GM19193 (cell line): ENCODE results near the gene IRX4.

Source experiments
- POLR2A ChIP-seq: IDR thresholded peaks from 4 replicates; pipeline ENCODE4 v1.6.1; 2011; ENCODE audit not compliant: insufficient read depth, insufficient read length; ENCODE audit errors: extremely low read depth

The IRX4 gene

DNA sequence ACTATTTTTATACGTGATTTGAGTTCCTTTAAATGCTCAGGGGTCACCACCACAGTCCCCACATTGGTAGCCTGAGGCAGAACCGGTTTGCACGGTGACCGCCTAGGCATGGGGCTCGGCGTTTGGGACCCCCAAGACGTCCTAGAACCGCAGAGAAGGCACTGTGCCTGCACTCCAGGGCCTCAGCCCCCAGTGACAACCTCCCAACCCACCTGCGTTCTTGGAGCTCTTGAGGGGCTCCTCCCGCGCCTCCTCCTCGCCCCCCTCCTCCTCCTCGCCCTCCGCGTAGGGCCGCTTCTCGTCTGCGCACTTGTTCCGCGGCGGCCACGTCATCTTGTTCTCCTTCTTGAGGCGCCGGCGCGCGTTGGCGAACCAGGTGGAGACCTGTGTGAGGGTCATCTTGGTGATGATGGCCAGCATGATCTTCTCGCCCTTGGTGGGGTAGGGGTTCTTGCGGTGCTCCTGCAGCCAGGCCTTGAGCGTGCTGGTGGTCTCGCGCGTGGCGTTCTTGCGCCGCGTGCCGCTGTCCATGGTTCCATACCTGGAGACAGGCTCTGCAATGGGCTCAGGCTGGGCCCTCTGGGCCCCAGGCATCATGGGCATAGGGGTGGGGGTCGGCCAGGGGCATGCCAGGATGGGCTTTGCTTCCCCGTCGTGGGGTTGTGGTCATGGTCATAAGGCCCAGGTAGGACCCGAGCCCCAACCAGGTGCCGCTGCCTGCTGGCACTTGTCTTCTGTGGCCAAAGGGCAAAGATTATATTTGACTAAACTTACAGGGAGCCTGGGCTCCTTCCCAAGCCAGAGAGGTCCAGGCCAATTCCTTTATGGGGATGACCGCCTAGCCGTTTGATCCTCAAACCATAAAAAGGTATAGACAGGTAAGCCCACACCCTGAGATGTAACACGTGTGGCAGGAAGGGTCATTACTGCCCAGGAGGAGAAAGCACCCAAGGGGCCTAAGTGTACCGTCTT, 3.1 kb downstream of the IRX4 start:
- TF ChIP-seq POLR2A: no peak

DNA sequence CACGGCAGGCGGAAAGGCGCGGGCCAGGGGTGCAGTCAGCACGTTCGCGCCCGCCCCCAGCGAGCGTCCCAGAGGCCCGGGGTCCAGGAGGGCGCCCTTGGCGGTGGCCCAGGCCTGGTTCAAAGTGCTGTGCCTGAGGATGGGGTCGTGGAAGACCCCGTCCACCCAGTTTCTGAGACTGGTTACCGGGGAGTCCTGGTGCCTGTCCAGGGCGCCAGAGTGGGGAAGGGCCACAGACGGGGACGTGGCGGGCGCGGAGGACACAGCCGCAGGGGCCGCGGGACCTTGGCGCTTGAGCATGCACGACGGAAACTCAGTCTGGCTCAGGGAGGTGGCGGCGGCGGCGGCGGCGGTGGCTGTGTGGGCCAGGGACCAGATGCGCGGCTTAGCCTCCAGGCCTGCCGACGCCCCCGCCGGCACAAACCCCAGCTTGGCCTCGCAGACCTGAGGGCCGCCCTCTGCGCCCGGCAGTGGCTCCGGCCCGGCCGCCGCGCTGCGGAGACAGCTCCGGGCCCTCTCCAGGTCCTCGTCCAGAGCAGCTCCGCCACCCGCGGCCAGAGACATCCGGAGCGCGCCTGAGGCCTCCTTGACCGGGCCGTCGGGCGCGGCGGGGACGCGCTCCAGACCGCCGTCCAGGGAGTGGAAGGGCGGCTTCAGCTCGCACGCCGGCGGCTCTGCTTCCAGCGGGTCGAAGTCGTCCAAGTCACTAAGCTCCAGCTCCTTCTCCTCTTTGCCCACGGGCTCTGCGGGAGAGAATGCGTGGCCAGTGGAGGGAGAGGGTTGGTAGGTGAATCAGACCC, 4.5 kb downstream of the IRX4 start:
- no peak for TF ChIP-seq POLR2A

DNA sequence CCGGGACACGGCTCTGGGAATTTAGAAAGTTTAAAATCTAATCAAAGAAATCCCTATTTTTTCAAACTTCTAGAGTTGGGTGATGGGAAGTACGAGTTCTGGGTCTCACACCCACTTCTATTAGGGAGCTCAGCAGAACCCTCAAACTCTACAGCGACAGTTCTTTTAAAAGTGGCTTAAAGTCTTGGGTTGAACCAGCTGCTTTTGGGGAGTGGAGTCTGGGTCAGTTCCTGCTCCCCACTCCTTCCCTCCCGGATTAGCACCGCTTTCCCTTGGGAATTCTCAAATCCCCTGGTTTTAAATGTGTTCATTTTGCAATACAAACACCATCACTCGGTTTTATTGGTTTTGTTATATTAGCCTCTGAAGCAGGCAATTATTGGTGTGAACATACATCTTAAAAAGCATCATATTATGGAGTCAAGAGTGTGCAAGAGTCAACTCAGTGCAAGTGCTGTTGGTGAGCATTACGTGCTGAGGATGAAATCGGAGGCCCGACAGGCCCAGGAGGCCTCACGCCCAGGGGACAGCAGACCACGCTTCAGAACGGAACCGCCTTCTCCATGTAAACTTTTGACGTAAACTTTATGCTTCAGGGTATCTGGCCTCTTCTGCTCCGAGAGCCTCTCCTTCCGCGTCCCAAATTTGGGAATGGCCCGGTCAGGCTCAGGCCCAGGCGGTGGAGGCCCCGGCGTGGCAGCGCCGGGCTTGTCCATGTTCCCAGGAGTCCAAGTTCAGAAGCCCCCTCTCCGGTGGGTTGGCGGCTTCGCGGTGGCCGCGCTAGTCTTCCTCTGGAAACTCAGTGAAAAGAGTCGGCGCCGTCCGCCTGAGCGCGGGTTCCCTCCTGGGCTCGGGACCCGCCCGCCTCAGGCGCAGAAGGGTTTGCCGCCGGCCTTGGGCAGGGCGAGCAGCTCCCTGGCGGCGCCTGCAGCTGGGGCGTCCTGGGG, 5.3 kb downstream of the IRX4 start:
- no peak for TF ChIP-seq POLR2A

DNA sequence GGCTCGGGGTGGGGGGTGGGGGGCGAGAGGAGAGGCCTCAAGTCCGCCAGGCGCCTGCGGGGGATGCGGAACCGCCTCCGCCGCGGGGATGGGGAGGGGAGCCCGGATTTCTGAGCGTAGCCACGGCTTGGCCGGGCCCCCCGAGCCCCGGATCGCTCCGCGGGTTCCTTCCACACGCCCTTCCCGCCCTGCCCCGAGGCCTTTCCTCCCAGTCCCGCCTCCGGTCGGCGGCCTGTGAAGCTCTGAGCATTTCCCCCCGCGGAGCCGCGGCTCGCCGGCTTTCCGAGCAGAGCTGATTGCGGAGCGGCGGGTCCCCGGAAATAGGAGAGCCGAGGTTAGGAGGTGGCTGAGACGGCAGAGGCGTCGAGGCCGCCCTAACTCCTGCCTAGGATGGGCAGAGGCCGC, 6.1 kb downstream of the IRX4 start:
- TF ChIP-seq POLR2A: no peak

DNA sequence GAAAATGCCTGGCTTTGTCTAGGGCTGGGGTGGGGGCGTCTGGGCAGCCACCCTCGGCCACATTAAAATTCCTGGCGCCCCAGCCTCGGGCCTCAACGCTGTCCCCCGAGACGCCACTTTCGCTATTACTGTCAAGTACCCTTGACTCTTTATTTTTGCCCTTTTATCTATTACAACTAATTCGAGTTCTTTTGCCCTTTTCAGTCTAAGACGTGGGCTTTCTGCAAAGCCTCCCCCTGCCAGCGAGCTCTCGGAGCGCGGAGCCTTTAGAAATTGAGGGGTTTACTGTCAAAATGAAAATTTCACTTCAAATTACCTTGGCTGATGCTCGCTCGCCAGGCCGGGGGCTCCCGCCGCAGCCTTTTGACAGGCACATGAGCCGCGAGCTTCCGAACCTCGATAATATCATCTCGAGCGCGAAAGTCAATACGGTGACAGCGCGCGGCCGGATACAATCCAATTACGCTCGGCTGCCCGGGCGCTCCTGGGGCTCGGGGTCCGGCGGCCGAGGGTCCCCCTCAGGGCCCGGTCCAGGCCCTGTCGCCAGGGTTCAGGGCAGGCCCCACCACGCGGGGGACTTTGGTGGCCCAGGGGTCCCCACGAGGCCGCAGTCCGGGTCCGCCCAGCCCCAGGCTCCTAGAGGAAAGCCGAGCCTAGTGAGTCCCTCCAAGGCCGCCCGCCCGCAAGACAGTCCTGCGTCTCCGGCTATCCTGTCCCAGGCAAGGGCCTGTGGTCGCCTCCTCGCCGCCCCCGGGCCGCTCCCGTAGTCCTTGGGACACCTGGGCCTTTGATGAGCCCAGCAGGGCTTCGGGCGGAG, 6.7 kb downstream of the IRX4 start:
- TF ChIP-seq POLR2A: no peak

DNA sequence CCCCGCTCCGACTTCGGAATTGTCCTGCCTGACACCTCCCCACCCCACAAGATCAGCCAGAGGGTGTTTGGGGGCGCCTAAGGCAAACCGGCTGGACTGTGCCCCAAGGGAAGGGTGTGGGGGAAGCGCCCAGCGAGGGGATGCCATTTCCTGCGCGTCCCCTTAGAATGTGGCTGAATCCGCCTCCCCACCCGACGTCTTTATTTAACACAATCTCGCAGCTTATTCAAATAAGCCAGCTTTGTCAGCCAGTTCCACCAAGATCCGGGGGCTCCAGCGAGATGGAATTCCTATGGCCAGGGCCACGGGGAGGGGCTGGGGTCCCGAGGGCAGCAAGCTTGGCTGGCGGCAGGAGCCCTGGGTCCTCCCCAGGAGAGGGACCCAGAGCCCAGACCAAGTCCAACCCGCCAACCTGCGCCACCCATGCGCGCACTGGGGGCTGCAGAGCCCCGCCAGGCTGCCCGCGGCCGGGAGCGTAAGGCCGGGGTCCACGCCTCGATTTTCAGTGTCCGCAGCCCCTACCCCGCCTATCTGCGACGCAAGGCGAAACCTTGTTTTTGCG, 7.4 kb downstream of the IRX4 start:
- TF ChIP-seq POLR2A: no peak

DNA sequence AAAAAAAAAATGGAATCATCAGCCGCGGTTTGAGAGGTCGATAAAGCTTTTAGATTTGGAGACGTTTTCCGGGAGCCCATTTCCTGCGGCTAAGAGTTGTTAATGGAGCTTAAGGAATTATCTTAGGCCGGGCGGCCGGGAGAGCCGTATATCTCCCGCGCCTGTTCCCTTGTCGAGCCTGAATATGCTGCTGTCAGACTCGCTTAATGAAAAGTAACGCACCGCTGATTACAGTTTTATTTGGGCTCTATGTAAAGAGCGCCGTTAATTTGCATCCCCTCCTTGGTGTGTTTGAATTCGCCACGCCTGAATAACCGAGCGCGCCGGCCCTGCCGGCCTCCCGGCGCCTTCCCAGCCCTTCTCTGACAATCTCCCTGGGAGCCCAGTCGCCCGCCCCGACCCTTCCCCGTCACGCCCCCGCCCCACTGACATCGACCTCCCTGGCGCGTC, 7.9 kb downstream of the IRX4 start:
- no peak for TF ChIP-seq POLR2A

DNA sequence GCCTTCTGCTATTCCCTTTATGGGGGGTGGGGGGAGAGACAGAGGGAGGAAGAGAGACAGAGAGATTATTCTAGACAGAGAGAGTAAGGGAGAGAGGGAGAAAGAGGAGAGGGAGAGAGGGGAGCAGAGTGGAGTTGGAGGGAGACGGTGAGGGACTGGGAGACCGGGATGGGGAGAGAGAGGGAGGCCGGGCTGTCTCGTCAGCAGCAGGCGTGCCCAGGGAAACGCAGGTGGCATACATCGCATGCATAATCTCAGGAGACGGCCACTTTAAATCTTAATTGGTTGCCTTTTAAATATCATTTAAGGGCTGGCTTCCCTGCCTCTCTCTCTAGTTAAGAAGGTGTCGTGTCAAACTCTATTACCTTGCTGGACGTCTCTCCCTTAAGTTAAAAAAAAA, 8.4 kb downstream of the IRX4 start:
- TF ChIP-seq POLR2A: no peak

DNA sequence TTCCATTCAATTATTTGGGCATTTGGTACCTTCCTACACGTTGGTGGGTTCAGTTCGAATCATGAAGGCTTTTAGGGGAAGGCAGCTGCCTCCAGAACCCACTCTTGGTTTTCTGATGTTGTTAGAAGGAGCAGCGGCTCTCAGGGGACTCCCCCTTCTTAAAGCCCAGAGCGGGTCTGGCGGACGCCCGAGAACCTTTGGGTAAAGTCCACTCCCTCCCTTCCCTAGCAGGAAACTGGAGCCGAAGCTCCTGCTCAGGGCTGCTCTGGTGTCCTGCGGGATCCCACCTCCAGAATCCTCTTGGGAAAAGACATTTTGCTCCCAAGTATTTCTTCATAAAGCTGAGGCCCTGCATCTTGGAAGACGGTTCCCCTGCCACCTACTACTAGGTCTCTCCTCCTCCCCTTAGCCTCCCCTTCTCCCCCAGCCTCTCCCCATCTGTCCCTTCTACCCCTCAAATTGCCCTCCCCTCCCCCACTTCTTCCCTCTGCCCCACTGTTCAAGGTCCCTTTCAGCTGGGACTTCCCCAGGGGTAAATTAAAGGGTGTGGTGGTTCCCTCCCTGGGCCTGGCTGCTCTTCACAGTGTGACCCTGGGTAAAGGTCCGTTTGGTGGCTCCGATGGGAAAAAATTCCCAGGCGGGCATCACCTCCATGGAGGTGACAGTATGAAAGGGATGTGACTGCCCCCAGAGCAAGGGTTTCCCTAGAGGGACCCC, 9.3 kb downstream of the IRX4 start:
- TF ChIP-seq POLR2A: no peak

DNA sequence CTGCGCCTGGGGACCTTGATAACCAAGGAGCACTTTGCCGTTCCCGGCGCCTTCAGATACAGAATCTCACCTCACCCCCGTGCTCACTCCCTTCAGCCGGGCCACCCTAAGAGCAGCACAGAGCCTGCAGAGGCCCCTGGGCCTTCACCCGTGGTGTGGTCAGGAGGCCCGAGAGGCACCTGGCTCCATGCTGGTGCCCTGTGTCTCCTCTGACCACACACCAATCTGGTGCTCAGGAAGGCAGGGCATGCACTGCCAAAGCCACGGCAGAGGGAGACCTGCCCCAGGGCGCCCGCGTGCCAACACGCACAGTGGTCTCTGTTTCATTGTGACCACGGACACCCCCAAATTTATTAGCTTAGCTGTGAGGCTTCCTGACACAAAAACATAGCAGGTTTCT, 11.3 kb downstream of the IRX4 start:
- TF ChIP-seq POLR2A: no peak

DNA sequence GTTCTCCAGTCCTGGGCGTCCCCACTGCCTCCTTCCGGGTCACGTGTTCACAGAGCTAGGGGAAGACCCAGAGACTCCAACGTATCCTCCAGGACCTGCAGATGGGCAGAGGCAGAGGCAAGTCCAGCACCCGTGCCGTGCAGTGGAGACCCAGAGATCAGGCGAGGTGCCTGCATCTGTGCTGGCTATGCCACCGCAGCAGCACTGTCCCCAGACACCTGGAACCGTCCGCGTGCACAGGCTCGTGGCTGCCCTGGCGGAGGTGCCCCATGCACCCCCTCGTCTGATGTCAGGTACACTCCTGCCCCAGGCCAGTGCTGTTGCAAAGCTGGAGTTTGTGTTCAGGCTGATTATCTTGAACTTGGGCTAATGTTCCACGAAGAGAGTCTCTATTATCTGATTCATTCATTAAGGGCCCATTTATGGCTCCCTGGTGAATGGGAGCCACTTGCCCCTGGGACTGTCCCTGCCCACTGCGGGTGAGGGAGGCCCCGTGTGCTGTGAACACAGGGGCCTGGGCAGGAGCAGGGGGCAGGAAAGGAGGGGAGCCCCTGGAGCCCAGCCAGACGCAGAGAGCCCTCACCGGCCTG, 13.7 kb downstream of the IRX4 start:
- no peak for TF ChIP-seq POLR2A

DNA sequence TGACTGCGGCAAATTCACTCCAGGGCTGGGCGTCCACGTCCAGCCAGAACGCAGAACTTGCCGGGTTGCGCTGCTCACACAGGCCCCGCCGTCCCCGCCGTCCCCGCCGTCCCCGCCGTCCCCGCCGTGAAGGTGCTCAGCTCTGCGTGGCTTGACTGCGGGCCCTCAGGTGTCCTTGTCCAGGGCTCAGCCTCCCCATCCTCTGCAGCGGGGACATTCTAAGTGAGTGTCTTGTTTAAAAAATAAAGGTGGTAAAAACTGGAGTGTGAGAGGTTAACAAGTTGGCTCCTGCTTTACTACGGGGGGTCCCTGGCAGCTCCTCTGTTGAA, 14.9 kb downstream of the IRX4 start:
- TF ChIP-seq POLR2A: no peak
